ENCODE results near the gene MAGI2.

GRCh38 chr7:78299088-78299487 lies 1154.4 kb downstream of the MAGI2 start:
- TF ChIP-seq CTCF (IDR thresholded peaks at IDR 0.05; ENCODE audit: insufficient read depth, low read length, poor library complexity, severe bottlenecking): no peak
- TF ChIP-seq EZH2phosphoT487 (conservative IDR thresholded peaks at IDR 0.05; ENCODE audit: low read length): no peak
